Suppressor macrophage (primary cell): ENCODE data around the gene GPR84.

ENCODE experiments used
- DNase-seq, 4 experiments: peaks; one replicate each; pipeline ENCODE4 v3.0.0-alpha.2; 2020 to 2022

The GPR84 gene

DNA sequence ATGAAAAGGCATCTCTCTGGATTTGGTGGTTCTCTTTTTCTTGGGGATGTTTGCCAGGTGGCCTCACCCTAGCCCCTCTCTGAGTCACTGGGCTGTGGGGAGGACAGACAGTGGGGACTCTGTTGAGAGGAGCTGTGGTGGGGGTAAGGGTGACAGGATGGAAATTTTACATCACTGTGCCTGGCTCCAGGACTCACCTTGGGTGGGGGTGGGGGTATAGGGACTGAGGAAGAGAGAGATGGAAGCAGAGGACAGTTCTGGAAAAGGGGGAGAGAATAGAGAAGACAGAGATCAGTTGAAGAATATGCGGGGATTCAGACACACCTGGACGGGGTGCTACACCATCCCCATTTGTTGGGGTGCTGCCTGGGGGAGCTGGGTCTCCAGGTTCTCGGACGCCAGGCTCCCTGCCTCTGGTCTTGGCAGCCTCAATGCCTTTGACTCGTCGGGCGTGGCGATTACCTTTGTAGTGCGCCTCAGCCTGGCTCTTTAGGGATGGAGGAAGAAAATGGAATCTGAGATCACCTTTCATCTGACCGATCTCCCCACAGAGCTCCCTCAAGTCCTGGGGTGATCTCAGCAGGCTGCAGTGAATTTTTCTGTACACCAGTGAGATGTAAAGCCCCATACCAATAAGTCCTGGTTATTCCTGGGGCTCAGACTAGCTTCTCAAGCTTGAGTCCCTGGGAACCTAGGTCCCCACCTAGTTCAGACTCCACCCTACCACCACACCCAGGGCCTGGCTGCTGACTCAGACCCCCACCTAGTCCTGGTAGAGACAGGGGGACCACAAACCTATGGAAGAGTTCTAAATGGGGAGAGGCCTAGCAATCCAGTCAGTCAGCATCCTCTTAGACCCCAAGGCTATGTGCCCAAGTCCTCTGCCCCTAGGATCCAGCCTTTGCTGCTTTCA, 9.6 kb upstream of the GPR84 start:
- DNase-seq: no peak

GRCh38 chr12:54372113-54372806, 8.0 kb upstream of the GPR84 start:
- no peak for DNase-seq

DNA sequence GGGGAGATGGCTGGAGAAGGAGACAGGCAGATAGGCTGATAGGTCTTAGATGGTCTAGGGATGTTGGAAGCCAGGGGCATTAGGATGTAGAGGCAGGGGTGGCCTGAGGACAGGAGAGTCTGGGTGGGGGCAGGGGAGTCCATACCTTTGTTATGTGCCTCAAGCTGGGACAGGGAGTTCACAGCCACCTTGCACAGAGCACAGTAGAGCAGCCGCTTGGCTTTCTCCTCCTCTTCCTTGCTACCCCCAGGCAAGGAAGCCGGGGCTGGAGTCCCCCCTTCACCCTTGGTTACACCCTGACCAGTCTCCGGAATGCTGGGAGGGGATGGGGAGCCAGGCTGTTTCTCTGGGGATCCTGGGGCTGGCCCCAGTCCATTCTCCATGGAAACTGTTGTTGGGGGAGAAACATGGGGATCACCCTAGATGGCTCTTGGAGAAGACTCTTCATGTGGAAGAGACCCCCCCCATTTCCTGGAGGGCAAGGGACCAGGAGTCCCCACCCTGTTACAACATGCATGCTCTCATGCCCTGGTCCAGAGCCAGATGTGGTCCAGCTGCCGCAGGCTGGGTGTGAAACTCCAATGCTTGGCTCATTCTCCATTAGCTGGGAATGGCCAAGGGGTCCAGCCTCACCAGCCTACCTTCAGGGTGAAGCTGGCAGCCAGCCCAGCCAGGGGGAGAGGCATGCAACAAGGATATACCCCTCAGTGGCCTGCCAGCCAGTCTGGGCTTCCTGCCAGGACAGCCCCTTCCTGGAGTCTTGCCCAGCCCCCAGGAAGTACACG, 7.2 kb upstream of the GPR84 start:
- no peak for DNase-seq

GRCh38 chr12:54370171-54370730, 6.0 kb upstream of the GPR84 start:
- peak; percentile 55 to 77 (median 58) for DNase-seq

DNA sequence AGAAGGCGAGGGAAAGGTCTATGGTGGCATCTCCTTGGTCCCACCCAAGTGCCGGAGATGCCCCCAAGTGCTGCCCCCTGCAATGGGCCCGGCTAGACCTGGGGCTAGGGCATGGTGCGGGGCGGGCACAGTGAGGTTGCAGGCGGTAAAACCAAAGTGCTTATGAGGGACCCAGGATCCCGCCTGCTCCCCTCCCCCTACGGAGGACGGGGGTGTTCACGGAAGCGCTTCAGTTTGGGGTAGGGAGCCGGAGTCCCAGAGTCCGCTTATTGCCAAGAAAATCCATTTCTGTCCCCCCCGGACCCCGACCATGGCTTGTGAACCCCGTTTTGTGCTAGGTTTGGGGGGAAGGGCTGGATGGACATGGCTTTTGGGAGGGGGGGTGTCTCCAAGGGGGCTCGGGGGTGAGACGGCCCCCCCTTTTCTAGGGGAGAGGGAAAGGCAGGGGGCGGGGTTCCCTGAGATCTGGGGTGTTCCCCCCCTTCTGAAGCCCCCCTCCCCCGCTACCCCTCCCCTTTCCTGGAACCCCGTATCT, 5.4 kb upstream of the GPR84 start:
- no peak for DNase-seq

DNA sequence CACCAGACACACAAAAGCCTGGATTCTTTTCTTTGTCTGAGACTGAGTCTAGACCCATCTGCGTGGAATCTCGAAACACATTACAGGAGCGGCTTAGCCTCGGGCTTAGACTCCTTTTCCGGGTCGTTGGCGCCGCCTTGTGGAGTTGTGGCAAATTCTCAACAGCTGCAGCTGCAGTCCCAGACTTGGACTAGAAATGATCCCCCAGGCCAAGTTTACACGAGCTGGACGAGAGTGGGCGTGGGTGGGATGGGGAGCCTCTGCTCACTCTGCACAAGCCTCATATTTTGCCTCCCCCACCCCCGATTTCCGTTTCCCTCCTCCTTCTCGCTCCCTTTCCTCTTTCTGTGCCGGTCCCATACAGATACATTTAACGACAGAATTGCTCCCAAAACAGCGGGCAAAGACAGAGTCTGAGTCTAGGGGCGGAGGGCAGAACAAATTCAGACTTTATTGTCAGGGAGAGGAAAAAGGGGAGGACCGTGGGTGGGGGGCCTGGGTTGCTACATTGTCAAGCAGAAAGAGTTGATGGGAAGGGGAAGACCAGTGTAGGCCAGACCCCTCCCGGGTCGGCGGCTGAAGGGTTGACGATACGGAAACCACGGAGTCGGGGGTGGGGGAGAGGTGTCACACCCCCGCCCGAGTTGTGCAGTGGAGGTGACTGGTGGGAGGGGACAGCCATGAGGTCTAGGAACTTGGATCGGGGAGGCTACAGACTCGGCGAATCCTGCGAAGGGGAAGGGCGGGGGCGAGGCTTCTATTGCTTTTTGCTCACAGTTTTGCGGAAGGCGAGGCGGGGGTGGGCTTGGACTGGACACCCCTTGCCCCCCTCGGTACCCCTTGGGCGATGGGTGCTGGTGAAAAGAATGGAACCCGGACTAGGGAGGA, 4.7 kb upstream of the GPR84 start:
- peak; percentile 92 to 95 (median 94) for DNase-seq

DNA sequence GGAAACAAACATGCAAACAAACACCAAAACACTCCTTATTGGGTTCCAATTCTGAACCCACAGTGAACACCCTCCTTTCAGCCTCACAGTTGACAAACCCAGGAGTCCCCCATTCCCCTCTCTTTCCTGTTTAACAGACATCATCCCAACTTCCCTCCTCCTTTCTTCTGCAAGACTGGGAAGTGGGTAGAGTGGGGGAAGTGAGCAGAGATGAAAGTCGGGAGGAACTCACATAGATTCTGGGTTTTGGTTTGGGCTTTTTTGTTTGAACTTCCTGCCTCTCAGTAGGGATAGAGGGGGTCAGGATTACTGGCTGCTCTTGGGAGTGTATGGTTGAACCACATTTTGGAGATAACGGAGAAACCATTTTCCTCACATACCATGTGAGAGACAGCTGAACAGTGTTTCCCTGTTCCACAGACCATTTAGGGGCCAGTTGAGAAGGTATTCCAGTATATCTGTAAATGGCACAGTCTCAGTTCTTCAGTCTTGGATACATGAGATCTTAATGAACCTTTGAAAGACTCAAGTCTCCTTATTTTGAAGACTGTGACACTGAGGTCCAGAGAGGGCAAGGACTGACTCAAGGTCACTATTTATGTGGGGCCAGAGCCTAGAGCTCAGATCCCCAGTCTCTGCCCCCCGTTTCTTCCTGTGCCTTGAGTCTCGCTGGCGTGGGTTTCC, 3.9 kb upstream of the GPR84 start:
- peak in 3 of 4 experiments; percentile 52 to 60 (median 59) for DNase-seq

GRCh38 chr12:54363618-54364017, 668 bp downstream of the GPR84 start:
- peak; percentile 71 to 81 (median 78) for DNase-seq

GRCh38 chr12:54363047-54363446, 1.2 kb downstream of the GPR84 start:
- DNase-seq: no peak

GRCh38 chr12:54360717-54361456, 3.4 kb downstream of the GPR84 start:
- DNase-seq: peak; percentile 62 to 79 (median 68)

DNA sequence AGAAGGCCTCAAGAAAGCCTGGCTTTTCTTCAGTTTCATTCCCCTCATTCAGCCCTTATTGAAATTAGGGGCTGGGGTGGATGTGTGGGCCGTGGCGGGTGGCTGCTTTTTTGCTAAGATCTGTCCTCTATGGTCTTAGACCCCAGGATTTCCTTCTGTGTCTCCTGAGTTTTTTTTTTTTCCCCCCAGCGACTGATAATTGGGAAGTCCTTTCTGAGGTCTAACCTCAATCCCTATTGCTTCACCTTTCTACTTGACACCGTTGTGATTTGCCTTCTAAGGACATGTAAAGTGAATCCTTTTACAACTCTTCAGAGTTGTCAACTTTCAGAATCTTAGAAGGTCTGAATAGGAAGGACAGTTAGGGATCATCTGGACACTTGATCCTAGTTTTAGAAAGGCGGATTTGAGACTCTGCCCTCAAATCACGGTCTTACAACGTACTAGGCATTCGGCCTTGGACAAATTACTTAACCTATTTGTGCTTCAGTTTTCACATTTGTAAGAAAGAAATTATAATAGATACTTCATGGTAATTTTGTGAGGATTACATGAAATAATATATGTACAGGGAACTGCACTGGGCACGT, 4.4 kb downstream of the GPR84 start:
- DNase-seq: peak in 2 of 4 experiments; percentile 62 to 63

- peak; percentile 96 to 99 (median 98) for DNase-seq
Observed at GRCh38 chr12:54358945-54359761, 5.1 kb downstream of the GPR84 start.

GRCh38 chr12:54358191-54358944, 5.9 kb downstream of the GPR84 start:
- DNase-seq: peak in 1 of 4 experiments; percentile 36

DNA sequence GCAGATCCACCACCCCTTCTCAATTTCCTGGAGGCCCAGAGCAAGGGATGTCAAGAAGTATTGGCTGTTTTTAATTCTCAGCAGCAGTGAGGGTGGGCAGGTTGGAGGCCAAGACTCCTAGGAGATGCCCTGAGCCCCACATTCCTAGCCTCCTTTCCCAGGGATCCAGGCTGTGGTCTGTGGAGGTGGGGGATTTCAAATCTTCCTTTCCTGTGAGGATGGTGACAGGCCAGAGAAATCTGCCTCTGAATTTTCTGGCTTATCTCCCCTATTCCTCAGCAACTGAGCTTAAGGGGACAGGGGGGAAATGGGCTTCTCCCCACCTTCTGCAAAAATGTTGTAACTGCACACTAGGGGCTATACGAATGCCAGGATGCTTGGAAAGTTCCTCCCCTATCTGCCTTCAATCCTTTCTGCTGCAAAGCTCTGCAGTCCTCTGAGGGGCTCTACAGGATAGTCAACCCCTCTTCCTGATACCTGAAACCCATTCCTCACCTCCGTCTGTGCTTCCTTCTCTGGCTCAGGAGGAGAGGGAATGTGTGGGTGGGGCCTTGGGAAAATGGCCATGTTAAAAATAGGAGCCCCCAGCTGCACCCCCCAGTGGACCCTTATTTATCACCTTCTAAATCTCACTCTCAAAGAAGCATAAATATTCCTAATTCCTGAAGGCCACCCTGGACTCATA, 6.6 kb downstream of the GPR84 start:
- DNase-seq: no peak

- DNase-seq: no peak
Observed at GRCh38 chr12:54356951-54357356, 7.3 kb downstream of the GPR84 start.

GRCh38 chr12:54356228-54356627, 8.1 kb downstream of the GPR84 start:
- no peak for DNase-seq
